Chondrocyte (in vitro differentiated cells): ENCODE data around the gene TRDN. TPM values are rescaled to one million over a fixed set of nuclear protein-coding genes. Genes with fewer than 3 reads are reported as not detected.

Source experiments
- DNase-seq: peaks from one replicate; pipeline ENCODE4 v3.0.0; 2021; ENCODE audit warnings: mixed read lengths, low spot score
- H3K27ac Mint-ChIP-seq: one replicate; pipeline ENCODE4 v1.8.0; 2021; ENCODE audit warnings: mild to moderate bottlenecking, moderate library complexity, mixed read lengths; ENCODE audit not compliant: unreplicated experiment
- H3K27me3 Mint-ChIP-seq: 2 replicates; pipeline ENCODE4 v1.8.0; 2021; ENCODE audit warnings: low read depth, mixed read lengths
- H3K36me3 Mint-ChIP-seq: 2 replicates; pipeline ENCODE4 v1.8.0; 2021; ENCODE audit warnings: low read depth, mixed read lengths
- H3K4me1 Mint-ChIP-seq: 2 replicates; pipeline ENCODE4 v1.8.0; 2021; ENCODE audit warnings: low read depth, mild to moderate bottlenecking, mixed read lengths
- H3K4me3 Mint-ChIP-seq: one replicate; pipeline ENCODE4 v1.8.0; 2021; ENCODE audit warnings: mild to moderate bottlenecking, moderate library complexity, mixed read lengths; ENCODE audit not compliant: unreplicated experiment
- H3K9me3 Mint-ChIP-seq: 2 replicates; pipeline ENCODE4 v1.8.0; 2021; ENCODE audit warnings: low read depth, mixed read lengths
- CTCF ChIP-seq: fragments of 200-600 bp; sonication (generic); IDR thresholded peaks from 2 replicates; pipeline ENCODE4 v1.5.0; 2021; ENCODE audit warnings: antibody characterized with exemption, mild to moderate bottlenecking, moderate library complexity
- total RNA-seq: library from RNA; stranded (reverse); gene quantifications from 3 replicates; pipeline ENCODE4 v1.2.1, GENCODE V29; 2021

Gene TRDN
- total RNA-seq, 1 donor from 2014 or later = not detected

GRCh38 chr6:123439371-123439770 is 197.4 kb downstream of the TRDN start:
- peaks cover 4% of the 10 kb centered on the region for H3K9me3 Mint-ChIP-seq
- no peak for DNase-seq
- no peaks in the 10 kb centered on the region for H3K4me1 Mint-ChIP-seq
- TF ChIP-seq CTCF = no peak
- H3K36me3 Mint-ChIP-seq = no peaks in the 10 kb centered on the region
- H3K27me3 Mint-ChIP-seq = peaks cover 16% of the 10 kb centered on the region
- no peak overlapping the region for H3K4me3 Mint-ChIP-seq
- no peak overlapping the region for H3K27ac Mint-ChIP-seq

- no peaks in the 10 kb centered on the region for H3K36me3 Mint-ChIP-seq
- DNase-seq = no peak
- H3K4me3 Mint-ChIP-seq = no peak overlapping the region
- no peak overlapping the region for H3K27ac Mint-ChIP-seq
- H3K4me1 Mint-ChIP-seq = no peaks in the 10 kb centered on the region
- no peak for TF ChIP-seq CTCF
- H3K9me3 Mint-ChIP-seq = no peaks in the 10 kb centered on the region
- peaks cover 16% of the 10 kb centered on the region for H3K27me3 Mint-ChIP-seq
These were observed 202.6 kb downstream of the TRDN start for GRCh38 chr6:123434186-123434585.

GRCh38 chr6:123430970-123431369 is 205.8 kb downstream of the TRDN start:
- no peaks in the 10 kb centered on the region for H3K36me3 Mint-ChIP-seq
- peaks cover 9% of the 10 kb centered on the region for H3K27me3 Mint-ChIP-seq
- H3K9me3 Mint-ChIP-seq = no peaks in the 10 kb centered on the region
- no peak overlapping the region for H3K4me3 Mint-ChIP-seq
- H3K27ac Mint-ChIP-seq = no peak overlapping the region
- DNase-seq = no peak
- no peak for TF ChIP-seq CTCF
- H3K4me1 Mint-ChIP-seq = no peaks in the 10 kb centered on the region

GRCh38 chr6:123427008-123427407 is 209.7 kb downstream of the TRDN start:
- Mint-ChIP-seq H3K27ac (no peak overlapping the region), H3K4me1 (no peaks in the 10 kb centered on the region), H3K9me3 (no peaks in the 10 kb centered on the region), H3K36me3 (no peaks in the 10 kb centered on the region), H3K4me3 (no peak overlapping the region), H3K27me3 (no peaks in the 10 kb centered on the region)
- TF ChIP-seq CTCF = no peak
- no peak for DNase-seq

GRCh38 chr6:123423130-123423529 is 213.6 kb downstream of the TRDN start:
- TF ChIP-seq CTCF = no peak
- H3K9me3 Mint-ChIP-seq = no peaks in the 10 kb centered on the region
- no peaks in the 10 kb centered on the region for H3K4me1 Mint-ChIP-seq
- peaks cover 12% of the 10 kb centered on the region for H3K27me3 Mint-ChIP-seq
- no peak overlapping the region for H3K4me3 Mint-ChIP-seq
- H3K27ac Mint-ChIP-seq = no peak overlapping the region
- DNase-seq = no peak
- H3K36me3 Mint-ChIP-seq = no peaks in the 10 kb centered on the region
